Measurements from ENCODE around the gene LSP1.

- no peak for TF ChIP-seq CEBPB (IDR thresholded peaks at IDR 0.05)
- TF ChIP-seq YY1 (IDR thresholded peaks at IDR 0.05; ENCODE audit: low read depth): no peak
- no peak for TF ChIP-seq EP300 (IDR thresholded peaks at IDR 0.05; ENCODE audit: borderline replicate concordance)
- TF ChIP-seq, protein P1, sequence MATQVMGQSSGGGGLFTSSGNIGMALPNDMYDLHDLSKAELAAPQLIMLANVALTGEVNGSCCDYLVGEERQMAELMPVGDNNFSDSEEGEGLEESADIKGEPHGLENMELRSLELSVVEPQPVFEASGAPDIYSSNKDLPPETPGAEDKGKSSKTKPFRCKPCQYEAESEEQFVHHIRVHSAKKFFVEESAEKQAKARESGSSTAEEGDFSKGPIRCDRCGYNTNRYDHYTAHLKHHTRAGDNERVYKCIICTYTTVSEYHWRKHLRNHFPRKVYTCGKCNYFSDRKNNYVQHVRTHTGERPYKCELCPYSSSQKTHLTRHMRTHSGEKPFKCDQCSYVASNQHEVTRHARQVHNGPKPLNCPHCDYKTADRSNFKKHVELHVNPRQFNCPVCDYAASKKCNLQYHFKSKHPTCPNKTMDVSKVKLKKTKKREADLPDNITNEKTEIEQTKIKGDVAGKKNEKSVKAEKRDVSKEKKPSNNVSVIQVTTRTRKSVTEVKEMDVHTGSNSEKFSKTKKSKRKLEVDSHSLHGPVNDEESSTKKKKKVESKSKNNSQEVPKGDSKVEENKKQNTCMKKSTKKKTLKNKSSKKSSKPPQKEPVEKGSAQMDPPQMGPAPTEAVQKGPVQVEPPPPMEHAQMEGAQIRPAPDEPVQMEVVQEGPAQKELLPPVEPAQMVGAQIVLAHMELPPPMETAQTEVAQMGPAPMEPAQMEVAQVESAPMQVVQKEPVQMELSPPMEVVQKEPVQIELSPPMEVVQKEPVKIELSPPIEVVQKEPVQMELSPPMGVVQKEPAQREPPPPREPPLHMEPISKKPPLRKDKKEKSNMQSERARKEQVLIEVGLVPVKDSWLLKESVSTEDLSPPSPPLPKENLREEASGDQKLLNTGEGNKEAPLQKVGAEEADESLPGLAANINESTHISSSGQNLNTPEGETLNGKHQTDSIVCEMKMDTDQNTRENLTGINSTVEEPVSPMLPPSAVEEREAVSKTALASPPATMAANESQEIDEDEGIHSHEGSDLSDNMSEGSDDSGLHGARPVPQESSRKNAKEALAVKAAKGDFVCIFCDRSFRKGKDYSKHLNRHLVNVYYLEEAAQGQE (IDR thresholded peaks at IDR 0.05; ENCODE audit: low read depth): no peak
- no peak for TF ChIP-seq TEAD4 (IDR thresholded peaks at IDR 0.05)
These were observed 56.6 kb downstream of the LSP1 start for GRCh38 chr11:1909524-1909923.

All from Ishikawa (cell line).